GM23338 (cell line): ENCODE measurements around the gene ZNF549. TPM values are rescaled to one million over a fixed set of nuclear protein-coding genes. Genes with fewer than 3 reads are reported as not detected.

ENCODE experiments used
- ZNF331 ChIP-seq: fragments of 250-450 bp; sonication (Bioruptor Pico); IDR thresholded peaks from 2 replicates; pipeline ENCODE4 v1.5.0; 2020; ENCODE audit warnings: low read depth, mild to moderate bottlenecking, moderate library complexity
- polyA plus RNA-seq: library from polyadenylated mRNA; unstranded; fragments of >200 nt; fragmentation: Nextera tagmentation; extraction: Ambion mirVana; gene quantifications from 2 replicates; pipeline ENCODE4 v1.2.1, GENCODE V29; 2016
- total RNA-seq: library from RNA; depleted of rRNA; stranded (reverse); fragments of >200 nt; shearing (Covaris generic); gene quantifications from 2 replicates; pipeline ENCODE4 v1.2.3, GENCODE V29; 2014; rRNA removed
- TF ChIP-seq, protein P1 (sequence below): IDR thresholded peaks from one replicate; pipeline ENCODE4 v1.6.1; 2018; ENCODE audit warnings: antibody characterized with exemption; ENCODE audit not compliant: unreplicated experiment

ZNF549 gene
- total and polyA plus RNA-seq, 2 experiments from 2014 or later, result 4.3 to 11.6 TPM

DNA sequence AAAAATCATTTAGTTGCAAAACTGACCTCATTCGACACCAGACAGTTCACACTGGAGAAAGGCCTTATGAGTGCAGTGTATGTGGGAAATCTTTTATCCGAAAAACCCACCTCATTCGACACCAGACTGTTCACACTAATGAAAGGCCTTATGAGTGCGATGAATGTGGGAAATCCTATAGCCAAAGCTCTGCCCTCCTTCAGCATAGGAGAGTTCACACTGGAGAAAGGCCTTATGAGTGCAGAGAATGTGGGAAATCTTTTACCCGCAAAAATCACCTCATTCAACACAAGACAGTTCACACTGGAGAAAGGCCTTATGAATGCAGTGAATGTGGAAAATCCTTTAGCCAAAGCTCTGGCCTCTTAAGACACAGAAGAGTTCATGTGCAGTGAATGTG lies 79.8 kb downstream of the ZNF549 start (continued):
- TF ChIP-seq, protein P1, sequence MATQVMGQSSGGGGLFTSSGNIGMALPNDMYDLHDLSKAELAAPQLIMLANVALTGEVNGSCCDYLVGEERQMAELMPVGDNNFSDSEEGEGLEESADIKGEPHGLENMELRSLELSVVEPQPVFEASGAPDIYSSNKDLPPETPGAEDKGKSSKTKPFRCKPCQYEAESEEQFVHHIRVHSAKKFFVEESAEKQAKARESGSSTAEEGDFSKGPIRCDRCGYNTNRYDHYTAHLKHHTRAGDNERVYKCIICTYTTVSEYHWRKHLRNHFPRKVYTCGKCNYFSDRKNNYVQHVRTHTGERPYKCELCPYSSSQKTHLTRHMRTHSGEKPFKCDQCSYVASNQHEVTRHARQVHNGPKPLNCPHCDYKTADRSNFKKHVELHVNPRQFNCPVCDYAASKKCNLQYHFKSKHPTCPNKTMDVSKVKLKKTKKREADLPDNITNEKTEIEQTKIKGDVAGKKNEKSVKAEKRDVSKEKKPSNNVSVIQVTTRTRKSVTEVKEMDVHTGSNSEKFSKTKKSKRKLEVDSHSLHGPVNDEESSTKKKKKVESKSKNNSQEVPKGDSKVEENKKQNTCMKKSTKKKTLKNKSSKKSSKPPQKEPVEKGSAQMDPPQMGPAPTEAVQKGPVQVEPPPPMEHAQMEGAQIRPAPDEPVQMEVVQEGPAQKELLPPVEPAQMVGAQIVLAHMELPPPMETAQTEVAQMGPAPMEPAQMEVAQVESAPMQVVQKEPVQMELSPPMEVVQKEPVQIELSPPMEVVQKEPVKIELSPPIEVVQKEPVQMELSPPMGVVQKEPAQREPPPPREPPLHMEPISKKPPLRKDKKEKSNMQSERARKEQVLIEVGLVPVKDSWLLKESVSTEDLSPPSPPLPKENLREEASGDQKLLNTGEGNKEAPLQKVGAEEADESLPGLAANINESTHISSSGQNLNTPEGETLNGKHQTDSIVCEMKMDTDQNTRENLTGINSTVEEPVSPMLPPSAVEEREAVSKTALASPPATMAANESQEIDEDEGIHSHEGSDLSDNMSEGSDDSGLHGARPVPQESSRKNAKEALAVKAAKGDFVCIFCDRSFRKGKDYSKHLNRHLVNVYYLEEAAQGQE, result no peak
- TF ChIP-seq ZNF331 (CRISPR knock-in tag), result no peak

Other genes with a start within 250 kb of the ZNF549 start
- gene ZNF460, start 246.9 kb upstream of the ZNF549 start, total RNA-seq, result 79.6 and 81.7 TPM in 2 replicates
- gene ZNF460, start 246.9 kb upstream of the ZNF549 start, polyA plus RNA-seq, result 3.0 and 3.4 TPM in 2 replicates
- 10.3 and 12.6 TPM in 2 replicates for gene ZNF543, start 206.9 kb upstream of the ZNF549 start, total RNA-seq
- 2.4 and 3.1 TPM in 2 replicates for gene ZNF543, start 206.9 kb upstream of the ZNF549 start, polyA plus RNA-seq
- 10.1 and 12.4 TPM in 2 replicates for gene ZNF304, start 176.1 kb upstream of the ZNF549 start, total RNA-seq
- gene ZNF304, start 176.1 kb upstream of the ZNF549 start, polyA plus RNA-seq, result 2.7 and 3.5 TPM in 2 replicates
- gene TRAPPC2B, start 163.8 kb upstream of the ZNF549 start, total RNA-seq, result 17.1 and 24.1 TPM in 2 replicates
- 55.2 and 60.5 TPM in 2 replicates for gene TRAPPC2B, start 163.8 kb upstream of the ZNF549 start, polyA plus RNA-seq
- 4.9 and 5.1 TPM in 2 replicates for gene ZNF547, start 163.8 kb upstream of the ZNF549 start, total RNA-seq
- gene ZNF547, start 163.8 kb upstream of the ZNF549 start, polyA plus RNA-seq, result 0.71 and 1.1 TPM in 2 replicates
- gene ZNF548, start 137.5 kb upstream of the ZNF549 start, total RNA-seq, result 7.4 and 9.8 TPM in 2 replicates
- gene ZNF548, start 137.5 kb upstream of the ZNF549 start, polyA plus RNA-seq, result 1.9 and 2.4 TPM in 2 replicates
- gene ZNF17, start 116.2 kb upstream of the ZNF549 start, total RNA-seq, result 10.7 and 15.0 TPM in 2 replicates
- gene ZNF17, start 116.2 kb upstream of the ZNF549 start, polyA plus RNA-seq, result 1.1 and 2.6 TPM in 2 replicates
- gene ZNF749, start 92.0 kb upstream of the ZNF549 start, total RNA-seq, result 19.5 and 26.4 TPM in 2 replicates
- gene ZNF749, start 92.0 kb upstream of the ZNF549 start, polyA plus RNA-seq, result 30.1 and 30.9 TPM in 2 replicates
- gene VN1R1, start 70.2 kb upstream of the ZNF549 start, total RNA-seq, result 1.5 and 2.7 TPM in 2 replicates
- 0.54 and 1.2 TPM in 2 replicates for gene VN1R1, start 70.2 kb upstream of the ZNF549 start, polyA plus RNA-seq
- 27.7 and 28.0 TPM in 2 replicates for gene ZNF772, start 49.8 kb upstream of the ZNF549 start, total RNA-seq
- gene ZNF772, start 49.8 kb upstream of the ZNF549 start, polyA plus RNA-seq, result 2.5 and 3.5 TPM in 2 replicates
- 11.0 and 22.4 TPM in 2 replicates for gene ZNF419, start 39.6 kb upstream of the ZNF549 start, total RNA-seq
- gene ZNF419, start 39.6 kb upstream of the ZNF549 start, polyA plus RNA-seq, result 4.7 and 5.4 TPM in 2 replicates
- gene ZNF773, start 27.4 kb upstream of the ZNF549 start, total RNA-seq, result 3.8 and 12.9 TPM in 2 replicates
- 4.1 and 4.2 TPM in 2 replicates for gene ZNF773, start 27.4 kb upstream of the ZNF549 start, polyA plus RNA-seq
- 13.1 and 14.7 TPM in 2 replicates for gene ZNF550, start 32.5 kb downstream of the ZNF549 start, total RNA-seq
- gene ZNF550, start 32.5 kb downstream of the ZNF549 start, polyA plus RNA-seq, result 4.6 and 5.7 TPM in 2 replicates
- 8.6 and 11.9 TPM in 2 replicates for gene ZNF416, start 51.6 kb downstream of the ZNF549 start, total RNA-seq
- gene ZNF416, start 51.6 kb downstream of the ZNF549 start, polyA plus RNA-seq, result 3.3 and 4.3 TPM in 2 replicates
- 33.9 and 40.5 TPM in 2 replicates for gene ZIK1, start 56.8 kb downstream of the ZNF549 start, total RNA-seq
- 7.7 and 10.3 TPM in 2 replicates for gene ZIK1, start 56.8 kb downstream of the ZNF549 start, polyA plus RNA-seq
- 8.4 and 11.2 TPM in 2 replicates for gene ZNF530, start 72.5 kb downstream of the ZNF549 start, total RNA-seq
- gene ZNF530, start 72.5 kb downstream of the ZNF549 start, polyA plus RNA-seq, result 3.3 and 4.4 TPM in 2 replicates
- gene ZNF134, start 86.9 kb downstream of the ZNF549 start, total RNA-seq, result 55.7 and 79.6 TPM in 2 replicates
- 13.1 and 14.6 TPM in 2 replicates for gene ZNF134, start 86.9 kb downstream of the ZNF549 start, polyA plus RNA-seq
- gene ZNF211, start 105.8 kb downstream of the ZNF549 start, total RNA-seq, result 13.8 and 14.2 TPM in 2 replicates
- gene ZNF211, start 105.8 kb downstream of the ZNF549 start, polyA plus RNA-seq, result 5.3 and 9.7 TPM in 2 replicates
- not detected in 2 replicates for gene ZSCAN4, start 141.6 kb downstream of the ZNF549 start, total RNA-seq
- not detected in 2 replicates for gene ZSCAN4, start 141.6 kb downstream of the ZNF549 start, polyA plus RNA-seq
- 45.7 and 51.4 TPM in 2 replicates for gene ZNF551, start 154.6 kb downstream of the ZNF549 start, total RNA-seq
- gene ZNF551, start 154.6 kb downstream of the ZNF549 start, polyA plus RNA-seq, result 7.8 and 8.2 TPM in 2 replicates
- 7.3 and 10.1 TPM in 2 replicates for gene ZNF154, start 181.8 kb downstream of the ZNF549 start, total RNA-seq
- gene ZNF154, start 181.8 kb downstream of the ZNF549 start, polyA plus RNA-seq, result 4.4 and 5.1 TPM in 2 replicates
- gene ZNF671, start 200.3 kb downstream of the ZNF549 start, total RNA-seq, result 6.6 and 6.7 TPM in 2 replicates
- gene ZNF671, start 200.3 kb downstream of the ZNF549 start, polyA plus RNA-seq, result 2.9 and 3.3 TPM in 2 replicates
- gene ZNF776, start 219.5 kb downstream of the ZNF549 start, total RNA-seq, result 19.4 and 22.6 TPM in 2 replicates
- 4.7 and 5.9 TPM in 2 replicates for gene ZNF776, start 219.5 kb downstream of the ZNF549 start, polyA plus RNA-seq
- 12.5 and 16.9 TPM in 2 replicates for gene ZNF586, start 242.3 kb downstream of the ZNF549 start, total RNA-seq
- gene ZNF586, start 242.3 kb downstream of the ZNF549 start, polyA plus RNA-seq, result 5.2 and 7.2 TPM in 2 replicates